Measurements from ENCODE around the gene POLD3. TPM values are rescaled to one million over a fixed set of nuclear protein-coding genes. Genes with fewer than 3 reads are reported as not detected.
"Not testable (repeated sequence)": the region's sequence is repeated elsewhere in the genome, so short reads cannot be mapped to it uniquely, and the experiment has no call there.

POLD3 gene
- total RNA-seq, 4 donors from 2014 or later, result 9.0 to 21.9 (median 12.8) TPM

GRCh38 chr11:74583024-74583624, 9.3 kb upstream of the POLD3 start:
- H3K36me3 ChIP-seq, result no peaks in the 10 kb centered on the region
- WGBS, 2 donors, result 63 to 81% methylated on average over 3 of the region's 3 CpGs

GRCh38 chr11:74590492-74590891, 1.9 kb upstream of the POLD3 start:
- H3K36me3 ChIP-seq; H3K4me3 ChIP-seq; H3K9me3 ChIP-seq; DNase-seq (ENCODE audit: low spot score in 2 of 2); H3K27me3 ChIP-seq; H3K27ac ChIP-seq: not testable (repeated sequence)
- 89 to 92% methylated on average over 7 of the region's 7 CpGs for WGBS, 2 donors
- H3K4me1 ChIP-seq, result peaks cover 0 to 21% (median 8%) of the 10 kb centered on the region in 4 donors

More at GRCh38 chr11:74583024-74583624, 9.3 kb upstream of the POLD3 start:
- TF ChIP-seq CTCF (IDR thresholded peaks at IDR 0.05) (no peak), POLR2A (IDR thresholded peaks at IDR 0.05) (no peak), EP300 (IDR thresholded peaks at IDR 0.05) (no peak)
- no peaks in the 10 kb centered on the region for H3K27me3 ChIP-seq
- no peaks in the 10 kb centered on the region for H3K9me3 ChIP-seq
- no peak overlapping the region for H3K27ac ChIP-seq
- no peak for DNase-seq (ENCODE audit: low spot score in 2 of 2)
- H3K4me3 ChIP-seq, result no peak overlapping the region
- no peaks in the 10 kb centered on the region for H3K4me1 ChIP-seq

- DNase-seq (ENCODE audit: low spot score in 2 of 2), result no peak
- peak overlapping the region; percentile 28 to 90 (median 86) for H3K27ac ChIP-seq
- H3K4me3 ChIP-seq, result peak overlapping the region; percentile 62 to 100 (median 88)
- peaks cover 0 to 21% (median 8%) of the 10 kb centered on the region in 4 donors for H3K4me1 ChIP-seq
- H3K27me3 ChIP-seq, result no peaks in the 10 kb centered on the region
- no peaks in the 10 kb centered on the region for H3K9me3 ChIP-seq
- TF ChIP-seq EP300 (IDR thresholded peaks at IDR 0.05) (no peak), POLR2A (IDR thresholded peaks at IDR 0.05) (no peak), CTCF (IDR thresholded peaks at IDR 0.05) (no peak)
- WGBS, 2 donors, result 9 to 12% methylated on average over 7 of the region's 7 CpGs
- peaks cover 0 to 25% (median 0%) of the 10 kb centered on the region in 3 donors for H3K36me3 ChIP-seq
These were observed 330 bp upstream of the POLD3 start for GRCh38 chr11:74592063-74592440.

GRCh38 chr11:74593463-74593862, 1.1 kb downstream of the POLD3 start:
- TF ChIP-seq EP300 (IDR thresholded peaks at IDR 0.05) (no peak), CTCF (IDR thresholded peaks at IDR 0.05) (no peak), POLR2A (IDR thresholded peaks at IDR 0.05) (no peak)
- DNase-seq (ENCODE audit: low spot score in 2 of 2), result no peak
- Histone ChIP-seq H3K27ac (peak overlapping the region in 2 of 4 donors; percentile 89 to 90), H3K9me3 (no peaks in the 10 kb centered on the region), H3K4me1 (peaks cover 0 to 21% (median 8%) of the 10 kb centered on the region in 4 donors), H3K27me3 (no peaks in the 10 kb centered on the region), H3K4me3 (peak overlapping the region; percentile 62 to 100 (median 88)), H3K36me3 (peaks cover 0 to 38% (median 0%) of the 10 kb centered on the region in 3 donors)
- 0 to 5% methylated on average over 1 of the region's 1 CpG for WGBS, 2 donors

GRCh38 chr11:74602637-74603556, 10.5 kb downstream of the POLD3 start:
- Histone ChIP-seq H3K4me3 (no peak overlapping the region), H3K27me3 (no peaks in the 10 kb centered on the region), H3K36me3 (peaks cover 0 to 64% (median 5%) of the 10 kb centered on the region in 3 donors), H3K9me3 (no peaks in the 10 kb centered on the region), H3K27ac (peak overlapping the region in 1 of 4 donors; percentile 38), H3K4me1 (peaks cover 0 to 6% (median 0%) of the 10 kb centered on the region in 4 donors)
- no peak for DNase-seq (ENCODE audit: low spot score in 2 of 2)
- 67% methylated on average over 4 of the region's 4 CpGs for WGBS, 2 donors
- TF ChIP-seq POLR2A (IDR thresholded peaks at IDR 0.05), result no peak
- no peak for TF ChIP-seq EP300 (IDR thresholded peaks at IDR 0.05)
- no peak for TF ChIP-seq CTCF (IDR thresholded peaks at IDR 0.05)

Measured in tibial nerve (tissue), 4 donors.